Ramos (cell line): Measurements from ENCODE around the gene FERMT2.

Experiments
- in situ Hi-C: fragments of 300-500 bp; cut with MboI; formaldehyde crosslinking; loops from one replicate; pipeline ENCODE4 v1.14.3; 2022; ENCODE audit warnings: low sequenced_read_pairs; ENCODE audit not compliant: unreplicated experiment

The FERMT2 gene

GRCh38 chr14:52835122-52835903 is 115.5 kb downstream of the FERMT2 start:
- in situ Hi-C loops = no loop called here

GRCh38 chr14:52834440-52834842 is 116.4 kb downstream of the FERMT2 start:
- in situ Hi-C loops = no loop called here

GRCh38 chr14:52833891-52834290 is 117.0 kb downstream of the FERMT2 start:
- in situ Hi-C loops = no loop called here

- in situ Hi-C loops = no loop called here
Measured at GRCh38 chr14:52829527-52830185, 121.2 kb downstream of the FERMT2 start.

GRCh38 chr14:52827426-52827825 is 123.4 kb downstream of the FERMT2 start:
- in situ Hi-C loops = no loop called here

- in situ Hi-C loops = no loop called here
Measured at GRCh38 chr14:52825085-52825484, 125.8 kb downstream of the FERMT2 start.

GRCh38 chr14:52824462-52824861 is 126.4 kb downstream of the FERMT2 start:
- in situ Hi-C loops = loop anchor here (5.0 kb wide), 1 partner anchor 483 kb away; no protein-coding TSS in a partner anchor

- in situ Hi-C loops = loop anchor here (5.0 kb wide), 1 partner anchor 485 kb away; no protein-coding TSS in a partner anchor
Measured at GRCh38 chr14:52821805-52822250, 129.0 kb downstream of the FERMT2 start.

- in situ Hi-C loops = no loop called here
Measured at GRCh38 chr14:52808101-52808500, 142.7 kb downstream of the FERMT2 start.
